ENCODE results near the gene SLC35A5.
"Not testable (repeated sequence)": the region's sequence is repeated elsewhere in the genome, so short reads cannot be mapped to it uniquely, and the experiment has no call there.

The SLC35A5 gene

GRCh38 chr3:112561734-112562529 is at the start of gene SLC35A5, which contains the start of gene ATG3:
Gene SLC35A5, plus strand, starts transcription at chr3:112562045. Its CDS starts 1,359 bp downstream, at chr3:112563404.
Gene ATG3, minus strand, starts transcription at chr3:112561962. Its CDS starts 434 bp downstream, at chr3:112561528.
- DNase-seq = peak; percentile 99

- no peak for DNase-seq
Observed at GRCh38 chr3:112512320-112512719, 49.5 kb upstream of the SLC35A5 start.

- peak; percentile 84 for DNase-seq
Observed at GRCh38 chr3:112514527-112515128, 47.2 kb upstream of the SLC35A5 start.

- not testable (repeated sequence) for DNase-seq
Observed at GRCh38 chr3:112518970-112519369, 42.9 kb upstream of the SLC35A5 start.

- DNase-seq = peak; percentile 73
Observed at GRCh38 chr3:112519424-112520001, 42.3 kb upstream of the SLC35A5 start.

- DNase-seq = not testable (repeated sequence)
Observed at GRCh38 chr3:112524127-112524526, 37.7 kb upstream of the SLC35A5 start.

- no peak for DNase-seq
Observed at GRCh38 chr3:112530573-112530972, 31.3 kb upstream of the SLC35A5 start.

- DNase-seq = peak; percentile 31
Observed at GRCh38 chr3:112531358-112531781, 30.5 kb upstream of the SLC35A5 start.

- peak; percentile 12 for DNase-seq
Observed at GRCh38 chr3:112539825-112540650, 21.8 kb upstream of the SLC35A5 start.

GRCh38 chr3:112546216-112546759 is 15.6 kb upstream of the SLC35A5 start:
- DNase-seq = no peak

- no peak for DNase-seq
Observed at GRCh38 chr3:112550859-112551258, 11.0 kb upstream of the SLC35A5 start.

- DNase-seq = no peak
Observed at GRCh38 chr3:112555535-112556170, 6.2 kb upstream of the SLC35A5 start.

- DNase-seq = no peak
Observed at GRCh38 chr3:112557976-112558375, 3.9 kb upstream of the SLC35A5 start.

GRCh38 chr3:112560307-112560706 is 1.5 kb upstream of the SLC35A5 start:
- no peak for DNase-seq

GRCh38 chr3:112560721-112561483 is 943 bp upstream of the SLC35A5 start:
- DNase-seq = peak; percentile 80

- no peak for DNase-seq
Observed at GRCh38 chr3:112561484-112561733, 436 bp upstream of the SLC35A5 start.

GRCh38 chr3:112564247-112564939 is 2.5 kb downstream of the SLC35A5 start:
- DNase-seq = not testable (repeated sequence)

- DNase-seq = no peak
Observed at GRCh38 chr3:112564940-112565305, 3.1 kb downstream of the SLC35A5 start.

- DNase-seq = no peak
Observed at GRCh38 chr3:112568642-112569041, 6.8 kb downstream of the SLC35A5 start.

- no peak for DNase-seq
Observed at GRCh38 chr3:112569265-112569664, 7.4 kb downstream of the SLC35A5 start.

- DNase-seq = no peak
Observed at GRCh38 chr3:112572701-112573100, 10.9 kb downstream of the SLC35A5 start.
